Body of pancreas (tissue), 4 donors: Measurements from ENCODE around the gene CCDC141. TPM values are rescaled to one million over a fixed set of nuclear protein-coding genes. Genes with fewer than 3 reads are reported as not detected.

Source experiments
- ATAC-seq: fragments of 150-250 bp; one replicate; pipeline ENCODE4 v1.9.1; 2016
- DNase-seq, 4 donors: peaks; one replicate each; pipeline ENCODE4 v3.0.0-alpha.2; 2019
- H3K27ac ChIP-seq, 4 donors: fragments of 200-600 bp; sonication (generic); 1 replicate in 3 of 4; 2 replicates in 1 of 4; pipeline versions ENCODE4 v1.5.1 to v1.6.1; 2016 to 2019; ENCODE audit warnings: mild to moderate bottlenecking in 1 of 4, mixed read lengths in 1 of 4, moderate library complexity in 1 of 4
- H3K27me3 ChIP-seq, 2 donors: fragments of 200-600 bp; sonication (generic); one replicate each; pipeline ENCODE4 v1.6.0; 2016; ENCODE audit warnings: mild to moderate bottlenecking in 1 of 2
- H3K36me3 ChIP-seq, 2 donors: fragments of 200-600 bp; sonication (generic); replicated peaks in 1 of 2; 2 replicates each; pipeline ENCODE4 v1.5.1; 2016; ENCODE audit warnings: low read depth in 2 of 2; ENCODE audit not compliant: insufficient read depth in 1 of 2
- H3K4me1 ChIP-seq: fragments of 200-600 bp; sonication (generic); one replicate; pipeline ENCODE4 v1.6.0; 2016
- H3K4me3 ChIP-seq, 2 donors: fragments of 200-600 bp; sonication (generic); 1 replicate in 1 of 2; 2 replicates in 1 of 2; pipeline ENCODE4 v1.5.1; 2016 to 2019
- H3K9me3 ChIP-seq, 3 donors: fragments of 200-600 bp; sonication (generic); 1 replicate in 2 of 3; 2 replicates in 1 of 3; pipeline ENCODE4 v1.5.1; 2016
- CTCF ChIP-seq, 7 experiments: fragments of 450-650 bp in 4 of 7; fragments of 200-600 bp in 3 of 7; sonication (generic) in 3 of 7; IDR thresholded peaks; one replicate each; pipeline ENCODE4 v1.5.1; 2016 to 2019; ENCODE audit warnings: antibody characterized with exemption in 7 of 7
- POLR2A ChIP-seq, 3 donors: fragments of 450-650 bp; IDR thresholded peaks; one replicate each; pipeline ENCODE4 v1.6.1; 2016; ENCODE audit warnings: antibody characterized with exemption in 3 of 3, mild to moderate bottlenecking in 2 of 3
- WGBS, 2 donors: methylation state at CpG; one replicate each; pipeline ENCODE4 v1.1.5; 2017; 5-methylcytosine and 5-hydroxymethylcytosine counted together
- intact Hi-C: fragments of 100-400 bp; cut with DNase I; formaldehyde crosslinking; loops from one replicate; pipeline ENCODE4 v1.15.1; 2023
- total RNA-seq, 2 donors: library from RNA; depleted of rRNA; stranded (reverse); fragments of >200 nt; gene quantifications; one replicate each; pipeline ENCODE4 v1.1.0, GENCODE V29; 2016

The CCDC141 gene
- total RNA-seq, 2 donors from 2014 or later, result 13.7 to 19.4 TPM

- no peaks in the 10 kb centered on the region for H3K36me3 ChIP-seq
- ATAC-seq, result no peak
- no peaks in the 10 kb centered on the region for H3K27me3 ChIP-seq
- no peaks in the 10 kb centered on the region for H3K9me3 ChIP-seq
- no peak for TF ChIP-seq CTCF (IDR thresholded peaks at IDR 0.05)
- no peak for TF ChIP-seq POLR2A (IDR thresholded peaks at IDR 0.05)
- H3K4me3 ChIP-seq, result no peak overlapping the region
- H3K4me1 ChIP-seq, result no peaks in the 10 kb centered on the region
- WGBS, 2 donors, result 89% methylated on average over 4 of the region's 4 CpGs
- intact Hi-C loops, result no loop called here
- no peak for DNase-seq
- no peak overlapping the region for H3K27ac ChIP-seq
Measured at GRCh38 chr2:178828486-178828881, 221.5 kb downstream of the CCDC141 start.

GRCh38 chr2:178827739-178828485 is 222.0 kb downstream of the CCDC141 start:
- intact Hi-C loops, result no loop called here
- WGBS, 2 donors, result 49 to 62% methylated on average over 9 of the region's 9 CpGs

GRCh38 chr2:178827111-178827510 is 222.8 kb downstream of the CCDC141 start:
- intact Hi-C loops, result no loop called here
- no peak for TF ChIP-seq CTCF (IDR thresholded peaks at IDR 0.05)
- TF ChIP-seq POLR2A (IDR thresholded peaks at IDR 0.05), result no peak
- DNase-seq, result no peak
- no peak for ATAC-seq
- Histone ChIP-seq H3K9me3 (no peaks in the 10 kb centered on the region), H3K4me1 (no peaks in the 10 kb centered on the region), H3K27ac (no peak overlapping the region), H3K36me3 (no peaks in the 10 kb centered on the region), H3K27me3 (no peaks in the 10 kb centered on the region), H3K4me3 (no peak overlapping the region)
- WGBS, 2 donors, result 65 to 71% methylated on average over 1 of the region's 1 CpG

More at GRCh38 chr2:178827739-178828485, 222.0 kb downstream of the CCDC141 start:
- H3K27ac ChIP-seq, result no peak overlapping the region
- no peaks in the 10 kb centered on the region for H3K9me3 ChIP-seq
- ATAC-seq (no peak), DNase-seq (no peak)
- no peak overlapping the region for H3K4me3 ChIP-seq
- no peaks in the 10 kb centered on the region for H3K4me1 ChIP-seq
- no peaks in the 10 kb centered on the region for H3K27me3 ChIP-seq
- H3K36me3 ChIP-seq, result no peaks in the 10 kb centered on the region
- TF ChIP-seq CTCF (IDR thresholded peaks at IDR 0.05), result no peak

GRCh38 chr2:178825183-178825582 is 224.8 kb downstream of the CCDC141 start:
- no peaks in the 10 kb centered on the region for H3K27me3 ChIP-seq
- DNase-seq, result no peak
- H3K36me3 ChIP-seq, result no peaks in the 10 kb centered on the region
- TF ChIP-seq CTCF (IDR thresholded peaks at IDR 0.05), result no peak
- no peak for TF ChIP-seq POLR2A (IDR thresholded peaks at IDR 0.05)
- H3K4me3 ChIP-seq, result no peak overlapping the region
- H3K9me3 ChIP-seq, result no peaks in the 10 kb centered on the region
- intact Hi-C loops, result no loop called here
- no peaks in the 10 kb centered on the region for H3K4me1 ChIP-seq
- no peak for ATAC-seq
- 90 to 91% methylated on average over 1 of the region's 1 CpG for WGBS, 2 donors
- H3K27ac ChIP-seq, result no peak overlapping the region

- WGBS, 2 donors, result 94 to 95% methylated on average over 7 of the region's 7 CpGs
- Histone ChIP-seq H3K36me3 (no peaks in the 10 kb centered on the region), H3K4me1 (no peaks in the 10 kb centered on the region), H3K9me3 (no peaks in the 10 kb centered on the region), H3K27me3 (no peaks in the 10 kb centered on the region), H3K4me3 (no peak overlapping the region), H3K27ac (no peak overlapping the region)
- DNase-seq, result no peak
- TF ChIP-seq POLR2A (IDR thresholded peaks at IDR 0.05), result no peak
- TF ChIP-seq CTCF (IDR thresholded peaks at IDR 0.05), result no peak
- ATAC-seq, result no peak
- intact Hi-C loops, result no loop called here
Measured at GRCh38 chr2:178824181-178824580, 225.8 kb downstream of the CCDC141 start.
